A549 (cell line): ENCODE data around the gene MAGI1. TPM values are rescaled to one million over a fixed set of nuclear protein-coding genes. Genes with fewer than 3 reads are reported as not detected.

Source experiments
- ATAC-seq, 2 experiments: fragments of 200-7000 bp in 1 of 2; fragments of >200 bp in 1 of 2; cut with Nextera tagmentation in 1 of 2; cut with Tn5 transposase in 1 of 2; 3 replicates each; pipeline versions ENCODE4 v1.8.0 to v1.9.1; 2018 to 2020; ENCODE audit warnings: mild to moderate bottlenecking in 1 of 2, moderate library complexity in 1 of 2
- CTCF ChIA-PET: fragments of 300-600 bp; sonication (Branson Sonifier 250); formaldehyde crosslinking; extraction: SDS; loops from one replicate; lab custom pipeline; 2021; ENCODE audit warnings: antibody characterized with exemption, inconsistent platforms; lab: Yijun Ruan, JAX
- POLR2A ChIA-PET: fragments of 350-600 bp; formaldehyde crosslinking; extraction: SDS; loops from one replicate; lab custom pipeline; 2021; ENCODE audit warnings: antibody characterized with exemption, inconsistent platforms; lab: Yijun Ruan, JAX
- DNase-seq, 2 experiments: peaks; one replicate each; pipeline versions ENCODE4 v3.0.0 to v3.0.0-alpha.2; 2011 to 2016; ENCODE audit warnings: low read depth in 1 of 2, low spot score in 1 of 2
- FAIRE-seq: peaks from 2 replicates; lab custom pipeline; 2011; peaks lifted over from hg19 to GRCh38; lab: Jason Lieb, UNC
- H3K27ac ChIP-seq, 2 experiments: fragments of >200 bp; sonication (Bioruptor Twin); formaldehyde crosslinking; 3 replicates each; pipeline ENCODE4 v1.5.1; 2016 to 2017
- H3K4me1 ChIP-seq: fragments of >200 bp; sonication (Bioruptor Twin); formaldehyde crosslinking; 3 replicates; pipeline ENCODE4 v1.6.1; 2016
- H3K4me2 ChIP-seq: fragments of >200 bp; sonication (Bioruptor Twin); formaldehyde crosslinking; 3 replicates; pipeline ENCODE4 v1.6.1; 2016
- H3K4me3 ChIP-seq: fragments of >200 bp; sonication (Bioruptor Twin); formaldehyde crosslinking; 3 replicates; pipeline ENCODE4 v1.5.1; 2016
- H3K9me3 ChIP-seq: fragments of >200 bp; sonication (Bioruptor Twin); formaldehyde crosslinking; 3 replicates; pipeline ENCODE4 v1.6.1; 2016
- CBX8 ChIP-seq: fragments of 200-600 bp; sonication (generic); IDR thresholded peaks from 2 replicates; pipeline ENCODE4 v1.6.1; 2016
- CEBPB ChIP-seq, 2 experiments: fragments of >200 bp in 1 of 2; sonication (Bioruptor Twin) in 1 of 2; formaldehyde crosslinking in 1 of 2; IDR thresholded peaks; 2 replicates each; pipeline ENCODE4 v1.6.1; 2012 to 2016
- CHD4 ChIP-seq: fragments of 200-600 bp; sonication (generic); IDR thresholded peaks from 2 replicates; pipeline ENCODE4 v1.6.1; 2016; ENCODE audit warnings: antibody characterized with exemption, mild to moderate bottlenecking, borderline replicate concordance
- EHF ChIP-seq: fragments of 250-450 bp; sonication (Bioruptor Pico); IDR thresholded peaks from 2 replicates; pipeline ENCODE4 v1.5.0; 2020; ENCODE audit warnings: mild to moderate bottlenecking
- FOSB ChIP-seq: fragments of 250-450 bp; sonication (Bioruptor Pico); IDR thresholded peaks from 2 replicates; pipeline ENCODE4 v1.5.0; 2020; ENCODE audit warnings: mild to moderate bottlenecking, moderate library complexity
- HES2 ChIP-seq: fragments of >200 bp; sonication (Bioruptor Twin); formaldehyde crosslinking; IDR thresholded peaks from 2 replicates; pipeline ENCODE4 v1.6.1; 2016
- HEYL ChIP-seq: fragments of 250-450 bp; sonication (Bioruptor Pico); IDR thresholded peaks from 2 replicates; pipeline ENCODE4 v1.8.0; 2021; ENCODE audit warnings: mild to moderate bottlenecking, moderate library complexity
- HOXA7 ChIP-seq: fragments of 250-450 bp; sonication (Bioruptor Pico); IDR thresholded peaks from 2 replicates; pipeline ENCODE4 v1.5.0; 2020; ENCODE audit warnings: mild to moderate bottlenecking, moderate library complexity
- HOXB13 ChIP-seq: fragments of 250-450 bp; sonication (Bioruptor Pico); IDR thresholded peaks from 2 replicates; pipeline ENCODE4 v1.5.0; 2020; ENCODE audit warnings: low read depth, mild to moderate bottlenecking, moderate library complexity
- JUN ChIP-seq, 2 experiments: fragments of >200 bp; sonication (Bioruptor Twin); formaldehyde crosslinking; IDR thresholded peaks; 2 replicates in 1 of 2; 3 replicates in 1 of 2; pipeline ENCODE4 v1.6.1; 2016 to 2017
- KDM1A ChIP-seq: fragments of 200-600 bp; sonication (generic); IDR thresholded peaks from 2 replicates; pipeline ENCODE4 v1.6.1; 2016; ENCODE audit warnings: low read depth, mild to moderate bottlenecking
- KDM5A ChIP-seq: fragments of 200-600 bp; sonication (generic); IDR thresholded peaks from 2 replicates; pipeline ENCODE4 v1.6.1; 2016; ENCODE audit warnings: antibody characterized with exemption, mild to moderate bottlenecking
- MAZ ChIP-seq: fragments of 150-350 bp; IDR thresholded peaks from 2 replicates; pipeline ENCODE4 v1.6.1; 2014; ENCODE audit warnings: antibody characterized with exemption, low read depth, low read length, borderline replicate concordance
- MYC ChIP-seq: IDR thresholded peaks from 2 replicates; pipeline ENCODE4 v1.6.1; 2012; ENCODE audit warnings: mild to moderate bottlenecking, inconsistent platforms, low read length, improper control_type of control experiment, borderline replicate concordance
- NFE2L2 ChIP-seq: fragments of 150-350 bp; conservative IDR thresholded peaks from 2 replicates; pipeline ENCODE4 v1.6.1; 2014; ENCODE audit warnings: low read length
- NPAS2 ChIP-seq: fragments of 250-450 bp; sonication (Bioruptor Pico); IDR thresholded peaks from 2 replicates; pipeline ENCODE4 v1.8.0; 2022; ENCODE audit warnings: mild to moderate bottlenecking, moderate library complexity, borderline replicate concordance
- NR3C1 ChIP-seq: fragments of >200 bp; sonication (Bioruptor Twin); formaldehyde crosslinking; IDR thresholded peaks from 3 replicates; pipeline ENCODE4 v1.6.1; 2017
- PHF8 ChIP-seq: fragments of 200-600 bp; sonication (generic); IDR thresholded peaks from 2 replicates; pipeline ENCODE4 v1.6.1; 2016; ENCODE audit warnings: low read depth, mild to moderate bottlenecking, antibody characterized with exemption, moderate library complexity, borderline replicate concordance
- RCOR1 ChIP-seq: fragments of 150-350 bp; IDR thresholded peaks from 2 replicates; pipeline ENCODE4 v1.6.1; 2014; ENCODE audit warnings: antibody characterized with exemption, low read length, low read depth
- RFX5 ChIP-seq: fragments of 450-650 bp; IDR thresholded peaks from 2 replicates; pipeline ENCODE4 v1.7.1; 2014; ENCODE audit warnings: antibody characterized with exemption, mild to moderate bottlenecking, moderate library complexity
- SMC3 ChIP-seq: fragments of >200 bp; sonication (Bioruptor Twin); formaldehyde crosslinking; IDR thresholded peaks from 3 replicates; pipeline ENCODE4 v1.6.1; 2018; ENCODE audit warnings: inconsistent platforms
- SREBF2 ChIP-seq: fragments of 450-650 bp; IDR thresholded peaks from 2 replicates; pipeline ENCODE4 v1.6.1; 2014; ENCODE audit warnings: mild to moderate bottlenecking, moderate library complexity
- WGBS: methylation state at CpG from one replicate; pipeline ENCODE4 v1.1.6; 2017; ENCODE audit errors: missing lambda C conversion rate; 5-methylcytosine and 5-hydroxymethylcytosine counted together
- polyA plus RNA-seq, 4 experiments: library from polyadenylated mRNA; depleted of rRNA in 3 of 4; stranded (reverse); fragments of >200 nt; fragmentation: RNase III in 1 of 4; extraction: RNeasy Plus Mini Kit Qiagen cat#74134 plus additional on column Dnase treatment in 1 of 4; gene quantifications; 2 replicates in 3 of 4; 3 replicates in 1 of 4; pipeline ENCODE4 v1.2.3, GENCODE V29; 2011 to 2017
- TF ChIP-seq, protein P1 (sequence below): fragments of 150-350 bp; IDR thresholded peaks from 2 replicates; pipeline ENCODE4 v1.6.1; 2014; ENCODE audit warnings: low read depth, mild to moderate bottlenecking, low read length
- TF ChIP-seq, protein P2 (sequence below): fragments of 250-450 bp; sonication (Bioruptor Pico); IDR thresholded peaks from 2 replicates; pipeline ENCODE4 v1.5.0; 2021; ENCODE audit warnings: mild to moderate bottlenecking, moderate library complexity, borderline replicate concordance

Gene MAGI1
- polyA plus RNA-seq, 2 of the 4 experiments (the other 2 are of a cell fraction), result 4.7 to 6.6 TPM

- no peak for FAIRE-seq
- no peak for TF ChIP-seq HOXB13 (CRISPR knock-in tag)
- TF ChIP-seq FOSB (CRISPR knock-in tag), result no peak
- TF ChIP-seq NFE2L2, result no peak
- no peak for TF ChIP-seq MAZ
- no peak for TF ChIP-seq RCOR1
- TF ChIP-seq HEYL (CRISPR knock-in tag), result no peak
- no peak for TF ChIP-seq HES2
- TF ChIP-seq EHF (CRISPR knock-in tag), result no peak
- no peak for TF ChIP-seq PHF8
- no peak for TF ChIP-seq JUN (IDR thresholded peaks at IDR 0.05)
- no peak for TF ChIP-seq NPAS2
- TF ChIP-seq, all 56 proteins: peak for 0
- CTCF ChIA-PET, result no interaction called here
- Histone ChIP-seq H3K9me3 (no peaks in the 10 kb centered on the region), H3K4me3 (no peak overlapping the region), H3K4me2 (no peak overlapping the region), H3K27ac (no peak overlapping the region), H3K4me1 (no peaks in the 10 kb centered on the region)
- WGBS, result 77% methylated on average over 3 of the region's 5 CpGs
- ATAC-seq, result no peak
- POLR2A ChIA-PET, result no interaction called here
- DNase-seq, result no peak
Observed at GRCh38 chr3:66083096-66083678, 44.5 kb upstream of the MAGI1 start.

DNA sequence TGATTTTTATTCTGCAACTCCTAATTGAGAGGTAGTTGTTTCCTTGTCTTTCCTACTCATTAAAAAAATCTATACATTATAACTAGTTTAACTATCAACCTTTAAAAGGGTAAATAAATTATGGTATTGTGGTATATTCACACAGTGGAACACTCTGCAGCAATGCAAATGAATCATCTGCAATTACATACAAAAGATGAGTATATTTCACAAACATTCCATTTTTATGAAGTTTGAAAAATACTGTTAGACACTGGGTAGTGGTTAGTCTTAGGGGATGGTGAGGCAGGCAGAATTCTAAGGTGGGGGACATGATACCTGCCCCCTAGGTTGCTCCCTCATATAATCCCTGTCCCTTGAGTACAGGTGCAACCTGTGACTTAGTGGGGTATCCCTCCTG lies 44.0 kb upstream of the MAGI1 start:
- no peak for TF ChIP-seq NR3C1
- TF ChIP-seq, protein P1, sequence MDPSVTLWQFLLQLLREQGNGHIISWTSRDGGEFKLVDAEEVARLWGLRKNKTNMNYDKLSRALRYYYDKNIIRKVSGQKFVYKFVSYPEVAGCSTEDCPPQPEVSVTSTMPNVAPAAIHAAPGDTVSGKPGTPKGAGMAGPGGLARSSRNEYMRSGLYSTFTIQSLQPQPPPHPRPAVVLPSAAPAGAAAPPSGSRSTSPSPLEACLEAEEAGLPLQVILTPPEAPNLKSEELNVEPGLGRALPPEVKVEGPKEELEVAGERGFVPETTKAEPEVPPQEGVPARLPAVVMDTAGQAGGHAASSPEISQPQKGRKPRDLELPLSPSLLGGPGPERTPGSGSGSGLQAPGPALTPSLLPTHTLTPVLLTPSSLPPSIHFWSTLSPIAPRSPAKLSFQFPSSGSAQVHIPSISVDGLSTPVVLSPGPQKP, result no peak
- no peak for TF ChIP-seq MAZ
- TF ChIP-seq CHD4, result no peak
- DNase-seq (no peak), FAIRE-seq (no peak), ATAC-seq (no peak)
- H3K4me2 ChIP-seq, result no peak overlapping the region
- no peaks in the 10 kb centered on the region for H3K9me3 ChIP-seq
- ChIA-PET CTCF (no interaction called here), POLR2A (no interaction called here)
- no peaks in the 10 kb centered on the region for H3K4me1 ChIP-seq
- no peak overlapping the region for H3K27ac ChIP-seq
- H3K4me3 ChIP-seq, result no peak overlapping the region

DNA sequence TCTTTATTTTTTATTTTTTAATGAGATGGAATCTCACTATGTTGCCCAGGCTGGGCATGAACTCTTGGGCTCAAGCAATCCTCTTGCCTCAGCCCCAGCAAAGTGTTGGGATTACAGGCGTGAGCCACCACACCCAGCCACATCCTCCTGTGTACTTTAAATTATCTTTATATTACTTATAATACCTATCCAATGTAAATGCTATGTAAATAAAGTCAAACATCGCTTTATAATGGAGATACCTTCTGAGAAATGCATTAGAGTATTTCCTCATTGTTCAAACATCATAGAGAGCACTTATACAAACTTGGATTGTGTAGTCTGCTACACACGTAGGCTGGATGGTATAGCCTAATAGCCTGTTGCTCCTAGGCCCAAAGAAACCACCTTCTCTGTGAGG lies 41.4 kb upstream of the MAGI1 start:
- H3K4me2 ChIP-seq, result no peak overlapping the region
- H3K9me3 ChIP-seq, result no peaks in the 10 kb centered on the region
- CTCF ChIA-PET, result no interaction called here
- H3K4me3 ChIP-seq, result no peak overlapping the region
- 83% methylated on average over 3 of the region's 3 CpGs for WGBS
- POLR2A ChIA-PET, result no interaction called here
- no peaks in the 10 kb centered on the region for H3K4me1 ChIP-seq
- no peak for FAIRE-seq
- TF ChIP-seq HEYL (CRISPR knock-in tag) (no peak), EHF (CRISPR knock-in tag) (no peak), KDM5A (no peak), KDM1A (no peak), MYC (no peak), HOXA7 (CRISPR knock-in tag) (no peak), RFX5 (no peak), CEBPB (IDR thresholded peaks at IDR 0.05) (no peak), SREBF2 (no peak), SMC3 (no peak), CBX8 (no peak)
- TF ChIP-seq, protein P1, result no peak
- TF ChIP-seq, protein P2, sequence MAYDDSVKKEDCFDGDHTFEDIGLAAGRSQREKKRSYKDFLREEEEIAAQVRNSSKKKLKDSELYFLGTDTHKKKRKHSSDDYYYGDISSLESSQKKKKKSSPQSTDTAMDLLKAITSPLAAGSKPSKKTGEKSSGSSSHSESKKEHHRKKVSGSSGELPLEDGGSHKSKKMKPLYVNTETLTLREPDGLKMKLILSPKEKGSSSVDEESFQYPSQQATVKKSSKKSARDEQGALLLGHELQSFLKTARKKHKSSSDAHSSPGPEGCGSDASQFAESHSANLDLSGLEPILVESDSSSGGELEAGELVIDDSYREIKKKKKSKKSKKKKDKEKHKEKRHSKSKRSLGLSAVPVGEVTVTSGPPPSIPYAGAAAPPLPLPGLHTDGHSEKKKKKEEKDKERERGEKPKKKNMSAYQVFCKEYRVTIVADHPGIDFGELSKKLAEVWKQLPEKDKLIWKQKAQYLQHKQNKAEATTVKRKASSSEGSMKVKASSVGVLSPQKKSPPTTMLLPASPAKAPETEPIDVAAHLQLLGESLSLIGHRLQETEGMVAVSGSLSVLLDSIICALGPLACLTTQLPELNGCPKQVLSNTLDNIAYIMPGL (CRISPR knock-in tag), result no peak
- TF ChIP-seq, all 56 proteins: peak for 0
- no peak overlapping the region for H3K27ac ChIP-seq
- no peak for DNase-seq
- no peak for ATAC-seq
